ENCODE measurements around the gene ABLIM1. TPM values are rescaled to one million over a fixed set of nuclear protein-coding genes. Genes with fewer than 3 reads are reported as not detected.

The ABLIM1 gene
- total RNA-seq, 1 experiment from 2014 or later: 274 TPM

DNA sequence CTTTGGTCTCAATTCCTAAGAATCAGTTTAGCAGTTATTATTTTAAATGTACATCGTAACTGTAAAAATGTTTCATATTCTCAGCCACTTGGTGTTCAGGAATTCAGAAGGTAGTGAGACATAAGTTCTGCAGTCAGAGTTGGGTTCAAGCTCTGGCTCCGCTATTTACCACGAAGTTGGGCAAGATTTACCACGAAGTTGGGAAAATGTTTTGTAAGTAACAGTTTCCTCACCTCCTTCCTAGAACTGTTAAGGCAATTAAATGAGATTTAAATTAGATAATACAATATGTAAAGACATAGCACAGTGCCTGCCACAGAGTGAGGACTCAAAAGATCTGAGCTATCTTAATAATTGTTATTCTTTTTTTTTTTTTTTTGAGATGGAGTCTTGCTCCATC, 16.3 kb upstream of the ABLIM1 start:
- ATAC-seq (no peak), DNase-seq (ENCODE audit: low read depth, low spot score) (no peak)
- TF ChIP-seq POLR2AphosphoS5 (IDR thresholded peaks at IDR 0.05; ENCODE audit: low read depth, low read length): no peak
- TF ChIP-seq CTCF (IDR thresholded peaks at IDR 0.05): no peak
- no peak for TF ChIP-seq REST (IDR thresholded peaks at IDR 0.05; ENCODE audit: insufficient read depth in 1 of 2, low read depth in 2 of 2, low read length in 1 of 2)
- no peak for TF ChIP-seq TCF7L2 (IDR thresholded peaks at IDR 0.05; ENCODE audit: low read depth, low read length)
- TF ChIP-seq SIN3A (IDR thresholded peaks at IDR 0.05; ENCODE audit: borderline replicate concordance, insufficient read depth, low read depth, low read length): no peak
- H3K27me3 ChIP-seq (ENCODE audit: control insufficient read depth, insufficient read depth, low read length): no peaks in the 10 kb centered on the region
- BruUV-seq (replicated peaks): no TSS peak
- no peak overlapping the region for H3K4me3 ChIP-seq (ENCODE audit: low read depth in 2 of 2, low read length in 2 of 2)
- in situ Hi-C loops (cut with HindIII; ENCODE audit: low pct_unique_long_range_greater_than_20kb, low sequenced_read_pairs): no loop called here
- intact Hi-C loops (cut with micrococcal nuclease; ENCODE audit: unreplicated experiment): no loop called here
- H3K27ac ChIP-seq (ENCODE audit: low read length): peak overlapping the region; percentile 64; the same call in 1 of the 2 replicates
- H3K9me3 ChIP-seq (ENCODE audit: control insufficient read depth, insufficient read depth, low read depth, low read length): no peaks in the 10 kb centered on the region
- ChIA-PET CTCF (no interaction called here), POLR2A (no interaction called here)
- no peaks in the 10 kb centered on the region for H3K36me3 ChIP-seq (ENCODE audit: control insufficient read depth, insufficient read depth, low read length)
- peaks cover 30% of the 10 kb centered on the region for H3K4me1 ChIP-seq (ENCODE audit: control insufficient read depth, insufficient read depth, low read length)

GRCh38 chr10:114669648-114670047, 11.6 kb upstream of the ABLIM1 start:
- TF ChIP-seq CTCF (IDR thresholded peaks at IDR 0.05) (no peak), REST (IDR thresholded peaks at IDR 0.05; ENCODE audit: insufficient read depth in 1 of 2, low read depth in 2 of 2, low read length in 1 of 2) (no peak), POLR2AphosphoS5 (IDR thresholded peaks at IDR 0.05; ENCODE audit: low read depth, low read length) (no peak), SIN3A (IDR thresholded peaks at IDR 0.05; ENCODE audit: borderline replicate concordance, insufficient read depth, low read depth, low read length) (no peak), TCF7L2 (IDR thresholded peaks at IDR 0.05; ENCODE audit: low read depth, low read length) (no peak)
- Histone ChIP-seq H3K9me3 (ENCODE audit: control insufficient read depth, insufficient read depth, low read depth, low read length) (no peaks in the 10 kb centered on the region), H3K27ac (ENCODE audit: low read length) (peak overlapping the region; percentile 68), H3K4me3 (ENCODE audit: low read depth in 2 of 2, low read length in 2 of 2) (no peak overlapping the region), H3K27me3 (ENCODE audit: control insufficient read depth, insufficient read depth, low read length) (no peaks in the 10 kb centered on the region), H3K4me1 (ENCODE audit: control insufficient read depth, insufficient read depth, low read length) (peaks cover 39% of the 10 kb centered on the region), H3K36me3 (ENCODE audit: control insufficient read depth, insufficient read depth, low read length) (no peaks in the 10 kb centered on the region)
- in situ Hi-C loops (cut with HindIII; ENCODE audit: low pct_unique_long_range_greater_than_20kb, low sequenced_read_pairs) (no loop called here), intact Hi-C loops (cut with micrococcal nuclease; ENCODE audit: unreplicated experiment) (no loop called here)
- ChIA-PET POLR2A (interaction anchor here (0.7 kb wide), 1 partner anchor 44 kb away, joined by 6 read pairs; no protein-coding TSS in a partner anchor), CTCF (no interaction called here)
- no TSS peak for BruUV-seq (replicated peaks)
- DNase-seq (ENCODE audit: low read depth, low spot score): no peak
- ATAC-seq: no peak

Data from Panc1 (cell line).